ENCODE measurements around the gene LOXL1.

Gene LOXL1

GRCh38 chr15:73923156-73923487 lies 3.1 kb upstream of the LOXL1 start:
- Histone ChIP-seq H3K9me3 (ENCODE audit: control insufficient read depth, insufficient read depth, low read length) (no peaks in the 10 kb centered on the region), H3K4me1 (ENCODE audit: insufficient read depth, low read length) (peaks cover 40% of the 10 kb centered on the region), H3K9ac (ENCODE audit: low read depth, low read length) (peak overlapping the region; percentile 25), H3K36me3 (ENCODE audit: insufficient read depth, low read length) (peaks cover 2% of the 10 kb centered on the region; the same call in 1 of the 2 replicates)

DNA sequence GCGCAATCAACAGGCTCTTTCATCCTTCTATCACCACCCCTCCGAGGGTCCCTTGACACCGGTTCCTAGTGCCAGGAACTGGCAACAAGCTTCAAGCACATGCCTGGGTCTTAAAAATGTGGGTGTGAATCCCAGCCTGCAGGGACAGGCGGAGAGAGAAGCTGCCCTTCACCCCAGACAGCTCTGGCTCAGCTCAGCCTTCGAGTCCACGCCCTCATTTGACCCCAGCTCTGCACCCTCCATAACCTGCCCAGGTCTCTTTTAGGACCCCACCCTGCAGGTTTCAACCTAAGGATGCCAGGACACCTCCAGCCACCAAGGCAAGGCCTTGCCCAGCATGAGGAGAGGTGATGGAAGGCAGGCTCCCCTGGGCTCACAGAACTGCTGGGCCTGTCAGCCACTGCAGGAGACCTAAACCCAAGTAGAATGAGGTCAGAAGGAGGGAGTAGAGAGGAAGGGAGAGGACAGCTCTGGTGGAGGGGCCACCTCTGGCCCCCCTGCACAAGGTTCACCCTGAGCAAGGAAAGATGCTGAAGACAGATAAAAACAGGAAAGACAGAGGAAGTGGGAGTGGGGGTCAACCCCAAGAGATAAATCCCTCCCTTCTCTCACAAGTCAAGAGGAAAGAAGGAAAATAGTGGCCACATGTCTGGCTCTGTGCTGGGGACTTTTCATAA lies 2.6 kb upstream of the LOXL1 start:
- Histone ChIP-seq H3K9me3 (ENCODE audit: control insufficient read depth, insufficient read depth, low read length) (no peaks in the 10 kb centered on the region), H3K4me1 (ENCODE audit: insufficient read depth, low read length) (peaks cover 40% of the 10 kb centered on the region), H3K9ac (ENCODE audit: low read depth, low read length) (no peak overlapping the region), H3K36me3 (ENCODE audit: insufficient read depth, low read length) (peaks cover 2% of the 10 kb centered on the region; the same call in 1 of the 2 replicates)

DNA sequence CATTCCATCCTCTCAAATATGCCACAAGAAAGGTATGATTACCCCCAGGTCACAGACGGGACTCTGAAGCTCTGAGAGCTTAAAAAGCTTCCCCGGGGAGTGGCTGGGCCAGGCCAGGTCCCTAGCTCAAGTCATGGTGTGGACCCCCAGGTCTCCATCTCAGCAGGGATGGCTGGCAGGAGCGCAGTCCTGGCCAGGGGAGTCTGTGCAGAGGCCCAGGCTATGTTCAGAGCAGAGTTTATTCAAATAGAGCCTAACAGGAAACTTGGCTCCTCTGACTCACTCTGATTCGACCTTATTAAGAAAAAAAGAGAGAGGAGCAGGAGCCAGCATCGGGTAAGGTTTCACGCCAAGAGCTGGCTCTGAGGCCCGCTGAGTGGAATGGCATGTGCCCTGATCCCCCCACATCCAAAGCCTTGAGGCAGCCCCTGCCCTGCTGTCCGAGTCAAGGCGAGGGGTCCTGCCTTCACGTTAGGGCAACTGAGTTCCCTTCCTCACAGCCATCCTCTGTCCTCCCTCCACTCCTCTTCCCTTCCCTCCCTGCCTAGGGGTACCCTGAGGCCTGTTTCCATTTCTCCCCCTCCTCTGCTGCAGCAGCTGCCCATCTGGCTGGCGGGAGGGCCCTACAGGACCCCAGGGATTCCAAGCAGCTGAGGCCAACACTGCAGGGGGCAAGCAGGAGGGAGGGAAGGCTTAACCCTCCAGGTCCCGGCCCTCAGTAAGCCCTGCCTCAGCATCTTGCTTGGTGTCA lies 1.9 kb upstream of the LOXL1 start:
- H3K36me3 ChIP-seq (ENCODE audit: insufficient read depth, low read length) = no peaks in the 10 kb centered on the region
- H3K9me3 ChIP-seq (ENCODE audit: control insufficient read depth, insufficient read depth, low read length) = no peaks in the 10 kb centered on the region
- H3K9ac ChIP-seq (ENCODE audit: low read depth, low read length) = peak overlapping the region; percentile 24; the same call in 1 of the 2 replicates
- peaks cover 40% of the 10 kb centered on the region for H3K4me1 ChIP-seq (ENCODE audit: insufficient read depth, low read length)

DNA sequence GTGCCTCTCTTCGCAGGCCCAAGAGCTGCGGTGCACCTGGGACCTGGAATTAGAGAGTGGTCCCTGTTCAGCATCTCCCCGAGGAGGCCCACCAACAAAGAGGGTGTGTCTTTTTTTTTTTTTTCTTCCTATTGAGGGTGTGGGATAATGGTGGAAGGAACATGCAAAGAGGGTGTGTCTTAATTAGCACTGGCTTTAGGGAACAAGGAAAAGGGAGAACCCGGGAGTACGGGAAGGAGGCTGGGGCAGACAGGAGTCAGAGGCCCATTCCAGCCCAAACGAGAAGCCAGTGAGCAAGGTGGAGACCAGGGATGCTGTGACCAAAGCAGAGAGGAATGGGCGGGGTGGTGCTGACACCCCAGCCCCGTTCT lies 429 bp upstream of the LOXL1 start:
- Histone ChIP-seq H3K36me3 (ENCODE audit: insufficient read depth, low read length) (no peaks in the 10 kb centered on the region), H3K9me3 (ENCODE audit: control insufficient read depth, insufficient read depth, low read length) (no peaks in the 10 kb centered on the region), H3K9ac (ENCODE audit: low read depth, low read length) (peak overlapping the region; percentile 81; the same call in 1 of the 2 replicates), H3K4me1 (ENCODE audit: insufficient read depth, low read length) (peaks cover 40% of the 10 kb centered on the region)

DNA sequence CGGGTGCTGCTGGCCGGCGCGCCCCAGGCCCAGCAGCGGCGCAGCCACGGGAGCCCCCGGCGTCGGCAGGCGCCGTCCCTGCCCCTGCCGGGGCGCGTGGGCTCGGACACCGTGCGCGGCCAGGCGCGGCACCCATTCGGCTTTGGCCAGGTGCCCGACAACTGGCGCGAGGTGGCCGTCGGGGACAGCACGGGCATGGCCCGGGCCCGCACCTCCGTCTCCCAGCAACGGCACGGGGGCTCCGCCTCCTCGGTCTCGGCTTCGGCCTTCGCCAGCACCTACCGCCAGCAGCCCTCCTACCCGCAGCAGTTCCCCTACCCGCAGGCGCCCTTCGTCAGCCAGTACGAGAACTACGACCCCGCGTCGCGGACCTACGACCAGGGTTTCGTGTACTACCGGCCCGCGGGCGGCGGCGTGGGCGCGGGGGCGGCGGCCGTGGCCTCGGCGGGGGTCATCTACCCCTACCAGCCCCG lies 777 bp downstream of the LOXL1 start:
- Histone ChIP-seq H3K4me1 (ENCODE audit: insufficient read depth, low read length) (peaks cover 32% of the 10 kb centered on the region), H3K36me3 (ENCODE audit: insufficient read depth, low read length) (no peaks in the 10 kb centered on the region), H3K9ac (ENCODE audit: low read depth, low read length) (peak overlapping the region; percentile 81), H3K9me3 (ENCODE audit: control insufficient read depth, insufficient read depth, low read length) (no peaks in the 10 kb centered on the region)

GRCh38 chr15:73927476-73928240 lies 1.4 kb downstream of the LOXL1 start:
- Histone ChIP-seq H3K9me3 (ENCODE audit: control insufficient read depth, insufficient read depth, low read length) (no peaks in the 10 kb centered on the region), H3K4me1 (ENCODE audit: insufficient read depth, low read length) (peaks cover 31% of the 10 kb centered on the region), H3K36me3 (ENCODE audit: insufficient read depth, low read length) (no peaks in the 10 kb centered on the region), H3K9ac (ENCODE audit: low read depth, low read length) (peak overlapping the region; percentile 81)

DNA sequence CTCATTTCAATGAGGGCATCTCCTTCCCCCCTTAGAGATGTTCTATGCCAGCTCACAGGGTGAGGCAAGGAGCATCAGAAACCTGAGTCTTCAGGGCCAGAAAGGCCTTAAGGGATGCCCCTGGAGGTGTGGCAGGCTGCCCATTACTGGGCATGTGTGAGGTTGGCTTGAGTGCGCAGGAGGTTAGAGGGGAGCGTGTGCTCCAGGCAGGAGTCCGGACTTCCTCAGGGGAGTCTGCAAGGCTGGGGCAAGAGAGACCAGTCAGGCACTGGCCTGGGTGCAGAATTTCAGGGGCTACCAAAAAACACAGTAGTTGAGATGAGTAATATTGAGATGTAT lies 1.9 kb downstream of the LOXL1 start:
- peaks cover 27% of the 10 kb centered on the region for H3K4me1 ChIP-seq (ENCODE audit: insufficient read depth, low read length)
- no peaks in the 10 kb centered on the region for H3K36me3 ChIP-seq (ENCODE audit: insufficient read depth, low read length)
- peak overlapping the region; percentile 81; the same call in 1 of the 2 replicates for H3K9ac ChIP-seq (ENCODE audit: low read depth, low read length)
- H3K9me3 ChIP-seq (ENCODE audit: control insufficient read depth, insufficient read depth, low read length) = no peaks in the 10 kb centered on the region

DNA sequence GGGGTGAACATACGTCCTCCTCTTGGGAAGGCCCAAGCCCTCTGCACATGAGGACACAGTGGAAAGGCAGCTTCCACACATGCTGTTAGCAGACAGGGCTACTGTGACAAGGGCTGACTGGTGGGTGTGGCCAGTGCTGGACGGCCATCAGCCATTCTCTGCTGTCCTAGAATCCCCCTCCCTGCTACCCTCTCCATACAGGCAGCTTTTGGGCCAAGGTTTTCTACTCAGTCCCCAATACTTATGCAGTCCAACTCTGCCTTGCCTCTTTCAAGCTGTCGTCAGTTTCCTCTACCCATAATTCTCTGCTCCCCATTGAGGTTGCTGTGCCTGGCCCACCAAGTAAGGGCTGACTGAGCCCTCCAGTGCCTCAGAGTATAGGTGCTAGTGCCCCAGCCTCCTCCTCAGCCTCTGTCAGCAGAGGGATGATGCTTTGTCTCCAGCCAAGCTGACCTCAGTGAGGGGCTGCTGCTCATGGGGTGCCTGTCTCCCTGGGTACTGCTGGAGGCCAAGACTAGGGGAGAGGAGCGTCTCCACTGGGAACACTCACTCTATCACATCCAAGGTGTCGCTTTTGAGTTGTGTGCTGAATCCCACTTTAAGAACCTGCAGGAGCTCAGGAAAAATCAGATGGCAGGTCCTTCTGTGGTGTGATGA lies 2.8 kb downstream of the LOXL1 start:
- Histone ChIP-seq H3K4me1 (ENCODE audit: insufficient read depth, low read length) (peaks cover 19% of the 10 kb centered on the region), H3K36me3 (ENCODE audit: insufficient read depth, low read length) (no peaks in the 10 kb centered on the region), H3K9me3 (ENCODE audit: control insufficient read depth, insufficient read depth, low read length) (no peaks in the 10 kb centered on the region), H3K9ac (ENCODE audit: low read depth, low read length) (no peak overlapping the region)

- Histone ChIP-seq H3K9ac (ENCODE audit: low read depth, low read length) (no peak overlapping the region), H3K4me1 (ENCODE audit: insufficient read depth, low read length) (peaks cover 12% of the 10 kb centered on the region), H3K36me3 (ENCODE audit: insufficient read depth, low read length) (no peaks in the 10 kb centered on the region), H3K9me3 (ENCODE audit: control insufficient read depth, insufficient read depth, low read length) (no peaks in the 10 kb centered on the region)
These were observed 4.1 kb downstream of the LOXL1 start for GRCh38 chr15:73930371-73930770.

GRCh38 chr15:73930790-73931281 lies 4.6 kb downstream of the LOXL1 start:
- no peaks in the 10 kb centered on the region for H3K36me3 ChIP-seq (ENCODE audit: insufficient read depth, low read length)
- peaks cover 11% of the 10 kb centered on the region for H3K4me1 ChIP-seq (ENCODE audit: insufficient read depth, low read length)
- no peak overlapping the region for H3K9ac ChIP-seq (ENCODE audit: low read depth, low read length)
- no peaks in the 10 kb centered on the region for H3K9me3 ChIP-seq (ENCODE audit: control insufficient read depth, insufficient read depth, low read length)

DNA sequence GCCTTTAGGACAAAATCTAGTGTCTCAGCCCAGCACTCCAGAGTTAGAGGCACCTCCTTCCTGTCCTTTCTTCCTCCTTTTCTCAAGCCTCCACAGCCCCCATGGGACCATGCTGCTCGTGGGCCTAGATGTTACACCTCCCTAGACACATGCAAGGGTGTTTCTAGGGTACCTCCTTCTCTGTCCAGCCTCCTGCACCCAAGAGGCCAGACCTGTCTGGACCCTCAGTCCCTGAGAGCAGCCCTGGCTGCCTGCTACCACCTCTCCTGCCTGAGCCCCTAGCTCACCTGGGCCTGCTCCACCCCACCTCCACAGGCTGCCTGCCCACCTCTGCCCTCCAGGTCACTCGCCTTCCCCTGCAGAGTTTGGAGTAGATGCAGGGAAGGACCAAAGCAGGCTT lies 5.2 kb downstream of the LOXL1 start:
- Histone ChIP-seq H3K4me1 (ENCODE audit: insufficient read depth, low read length) (peaks cover 9% of the 10 kb centered on the region), H3K9ac (ENCODE audit: low read depth, low read length) (no peak overlapping the region), H3K9me3 (ENCODE audit: control insufficient read depth, insufficient read depth, low read length) (no peaks in the 10 kb centered on the region), H3K36me3 (ENCODE audit: insufficient read depth, low read length) (no peaks in the 10 kb centered on the region)

GRCh38 chr15:73932381-73933191 lies 6.3 kb downstream of the LOXL1 start:
- Histone ChIP-seq H3K4me1 (ENCODE audit: insufficient read depth, low read length) (peaks cover 12% of the 10 kb centered on the region), H3K9ac (ENCODE audit: low read depth, low read length) (no peak overlapping the region), H3K9me3 (ENCODE audit: control insufficient read depth, insufficient read depth, low read length) (no peaks in the 10 kb centered on the region), H3K36me3 (ENCODE audit: insufficient read depth, low read length) (no peaks in the 10 kb centered on the region)

DNA sequence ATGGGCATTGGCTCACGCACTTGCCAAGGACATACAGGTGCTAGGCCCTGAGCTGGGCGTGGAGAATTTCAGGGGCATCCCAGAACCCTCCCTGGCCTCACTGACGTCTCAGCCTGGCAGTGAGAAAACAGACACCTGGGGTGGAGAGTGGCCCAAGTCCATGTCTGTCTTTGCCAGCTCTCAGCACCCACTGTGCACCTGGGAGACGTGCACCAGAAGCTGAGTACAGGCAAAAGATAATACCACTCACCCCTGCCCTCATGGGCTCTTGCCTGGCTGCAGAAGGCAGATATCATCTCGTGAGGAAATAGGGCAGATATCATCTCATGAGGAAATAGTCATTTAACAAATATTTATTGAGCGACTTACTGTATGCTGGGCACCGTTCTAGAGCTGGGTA lies 8.0 kb downstream of the LOXL1 start:
- Histone ChIP-seq H3K9ac (ENCODE audit: low read depth, low read length) (no peak overlapping the region), H3K36me3 (ENCODE audit: insufficient read depth, low read length) (no peaks in the 10 kb centered on the region), H3K9me3 (ENCODE audit: control insufficient read depth, insufficient read depth, low read length) (no peaks in the 10 kb centered on the region), H3K4me1 (ENCODE audit: insufficient read depth, low read length) (peaks cover 12% of the 10 kb centered on the region)

All from ES-I3 (cell line).